Esophagus mucosa (tissue), 1 donor: ENCODE results near the gene CDC42BPB. TPM values are rescaled to one million over a fixed set of nuclear protein-coding genes. Genes with fewer than 3 reads are reported as not detected.
A peak's percentile ranks its signal among the peaks of the same experiment; 100 is the strongest.

ENCODE experiments used
- ATAC-seq: fragments of 200-7000 bp; cut with Tn5 transposase; one replicate; pipeline ENCODE4 v1.9.1; 2020
- total RNA-seq: library from RNA; stranded (reverse); gene quantifications from one replicate; pipeline ENCODE4 v1.2.4, GENCODE V29; 2023
- donor health status: DM: yes; HTN: yes; CAD: no.

Gene CDC42BPB
- total RNA-seq, 1 donor from 2014 or later = 48.5 TPM

DNA sequence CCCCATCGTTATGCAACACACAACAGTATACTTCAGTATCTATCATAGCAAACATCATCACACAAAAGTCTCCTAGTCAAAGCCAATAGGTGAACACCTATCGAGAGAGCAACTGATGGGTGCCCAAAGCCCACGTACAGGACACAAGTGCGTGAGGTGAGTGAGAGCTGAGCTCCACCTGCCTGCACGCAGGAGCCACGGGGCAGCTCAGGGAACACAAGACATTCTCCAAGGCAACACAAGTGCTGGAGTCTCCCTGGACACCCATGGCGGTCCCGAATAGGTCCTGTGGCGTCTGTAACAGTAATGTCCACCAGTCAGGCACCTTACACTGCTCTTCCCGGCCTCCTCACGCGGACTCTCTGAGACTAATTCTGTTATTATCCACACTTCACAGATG is 44.3 kb downstream of the CDC42BPB start:
- no peak for ATAC-seq

DNA sequence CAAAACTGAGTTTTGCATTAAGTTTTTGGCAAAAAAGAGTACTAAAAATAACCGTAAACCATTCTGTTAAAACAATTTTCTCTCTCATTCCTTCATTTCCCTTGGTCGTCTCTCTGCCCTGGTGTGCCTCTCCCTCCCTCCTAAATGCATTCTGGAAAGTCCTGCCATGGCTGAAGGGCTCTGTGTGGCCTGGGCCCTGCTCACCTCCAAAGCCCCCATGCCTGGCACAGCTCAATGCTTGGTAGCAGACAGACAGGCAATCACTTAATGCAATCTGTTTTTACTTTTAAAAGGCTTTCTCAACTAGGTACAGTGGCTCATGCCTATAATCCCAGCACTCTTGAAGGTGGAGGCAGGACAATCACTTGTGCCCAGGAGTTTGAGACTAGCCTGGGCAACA is 47.8 kb downstream of the CDC42BPB start:
- ATAC-seq = no peak

DNA sequence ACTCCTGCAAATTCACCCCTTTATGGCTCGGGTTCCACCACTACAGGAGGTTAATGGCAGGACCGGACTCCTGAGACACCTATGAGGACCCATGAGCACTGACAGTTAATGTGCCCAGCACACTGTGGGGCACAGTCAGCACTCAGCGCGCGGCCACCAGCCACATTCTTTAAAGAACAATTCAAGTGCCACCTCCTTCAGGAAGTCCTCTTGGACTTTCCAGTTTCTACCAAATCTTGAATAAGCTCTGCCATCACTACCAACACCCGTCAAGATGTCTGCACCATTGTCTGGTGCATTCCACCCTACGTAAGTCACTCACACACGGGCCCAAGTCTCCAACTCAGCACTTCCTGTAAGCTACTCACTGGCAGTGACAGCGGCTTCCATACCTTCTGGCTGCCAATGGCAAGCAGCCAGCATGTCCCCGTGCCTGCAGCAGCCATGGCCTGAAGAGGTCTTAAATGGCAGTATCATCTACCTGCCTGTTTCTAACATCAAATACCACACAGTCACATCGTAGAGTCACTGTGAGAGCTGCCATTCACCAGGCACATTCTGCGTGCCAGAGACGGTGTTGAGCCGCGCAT is 48.5 kb downstream of the CDC42BPB start:
- peak; percentile 56 for ATAC-seq

DNA sequence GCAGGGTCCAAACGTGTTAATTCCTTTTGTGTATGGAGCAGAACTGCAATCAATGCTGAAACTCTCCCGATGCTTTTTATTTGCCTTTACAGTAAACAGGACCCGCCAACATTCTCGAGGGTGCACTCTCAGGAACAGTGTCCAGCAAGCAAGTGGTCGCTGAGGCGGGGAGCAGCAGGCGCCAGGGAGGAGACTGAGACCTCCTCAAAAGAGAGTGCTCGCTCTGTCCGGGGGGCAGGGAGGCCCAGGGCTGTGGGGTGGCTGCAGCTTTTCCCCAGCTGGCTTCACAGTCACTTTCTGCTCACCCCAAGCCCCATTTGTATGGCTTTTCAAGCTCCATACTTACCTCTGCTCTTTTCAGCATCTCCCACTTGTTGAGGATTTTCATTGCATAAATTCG is 49.2 kb downstream of the CDC42BPB start:
- no peak for ATAC-seq

DNA sequence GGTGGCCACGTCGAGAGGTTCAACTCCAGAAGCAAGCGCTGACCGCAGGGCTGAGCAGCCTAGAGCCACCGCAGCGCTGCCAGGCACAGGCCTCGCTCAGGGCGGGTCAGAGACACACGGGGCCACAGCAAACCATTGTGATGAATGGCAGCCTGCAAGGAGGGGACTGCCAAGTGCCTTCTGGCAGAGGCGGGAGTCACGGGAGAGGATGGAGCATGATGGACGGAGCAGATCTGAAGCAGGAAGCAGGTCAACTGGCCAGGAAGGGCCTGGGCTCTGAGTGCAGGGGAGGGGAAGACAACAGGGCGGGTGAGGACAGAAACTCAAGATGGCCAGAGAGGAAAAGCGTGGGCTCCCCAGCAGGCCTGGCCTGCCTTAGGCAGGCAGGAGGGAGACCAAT is 49.8 kb downstream of the CDC42BPB start:
- peak; percentile 2 for ATAC-seq

DNA sequence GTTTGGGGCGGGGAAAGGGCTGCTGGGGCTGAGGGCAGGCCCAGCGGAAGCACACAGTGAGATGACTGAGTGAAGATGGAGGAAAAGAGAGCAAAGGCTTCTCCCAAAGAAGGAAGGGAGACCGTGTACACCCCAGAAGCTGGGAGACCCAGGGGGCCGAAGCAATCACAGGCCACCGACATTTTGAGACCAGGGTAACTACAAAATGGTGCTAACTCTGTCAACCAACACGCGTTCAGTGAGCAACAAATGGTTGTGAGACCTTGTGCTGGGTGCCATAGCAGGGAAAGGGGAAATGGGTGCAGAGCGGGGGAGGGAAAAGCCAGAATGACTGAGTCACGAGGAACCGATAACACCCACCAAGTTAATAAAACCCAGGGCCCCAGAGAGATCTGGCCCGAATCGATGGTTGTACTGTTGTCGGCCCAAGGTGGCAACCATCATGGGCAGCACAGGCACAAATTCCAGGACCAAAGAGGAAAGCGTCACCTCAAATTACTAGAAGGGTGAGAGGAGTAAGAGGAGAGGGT is 50.3 kb downstream of the CDC42BPB start:
- ATAC-seq = no peak

DNA sequence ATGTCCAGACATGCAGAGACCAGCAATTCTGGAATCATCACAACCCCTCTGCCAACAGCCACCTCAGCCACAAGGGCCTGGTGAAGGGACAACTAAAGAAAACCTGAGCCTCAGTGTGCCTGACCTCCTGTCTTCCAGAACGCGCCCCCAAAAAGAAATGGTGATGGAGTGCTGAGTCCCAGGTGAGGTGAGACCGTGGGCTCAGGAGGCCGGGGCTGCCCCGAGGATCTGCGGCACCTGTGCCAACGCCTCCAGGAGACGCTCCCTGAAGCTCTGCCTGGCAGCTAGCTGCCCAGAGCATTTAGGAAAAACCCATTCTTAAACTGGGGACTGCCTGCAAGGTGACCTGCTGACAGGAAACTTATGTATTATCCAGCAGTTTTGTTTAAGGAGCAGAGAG is 51.2 kb downstream of the CDC42BPB start:
- ATAC-seq = no peak

DNA sequence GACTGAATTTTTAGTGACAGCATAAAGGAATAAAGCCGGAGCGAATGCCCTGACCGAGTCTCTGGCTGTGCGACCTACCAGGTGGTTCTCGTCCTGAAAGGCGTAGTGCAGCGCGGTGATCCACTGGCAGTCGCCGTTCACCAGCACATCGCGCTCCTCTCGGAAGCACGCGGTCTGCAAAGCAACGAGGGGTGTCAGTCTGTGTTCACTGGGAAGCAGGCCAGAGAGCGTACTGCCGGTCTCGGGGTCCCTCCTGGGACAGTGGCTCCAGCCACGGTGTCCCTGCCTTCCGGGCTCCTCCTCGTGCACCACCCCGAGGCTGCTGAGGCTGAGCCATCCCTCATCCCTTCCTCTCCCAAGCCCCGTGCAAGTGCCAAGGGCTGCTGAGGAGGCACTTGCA is 53.5 kb downstream of the CDC42BPB start:
- no peak for ATAC-seq

DNA sequence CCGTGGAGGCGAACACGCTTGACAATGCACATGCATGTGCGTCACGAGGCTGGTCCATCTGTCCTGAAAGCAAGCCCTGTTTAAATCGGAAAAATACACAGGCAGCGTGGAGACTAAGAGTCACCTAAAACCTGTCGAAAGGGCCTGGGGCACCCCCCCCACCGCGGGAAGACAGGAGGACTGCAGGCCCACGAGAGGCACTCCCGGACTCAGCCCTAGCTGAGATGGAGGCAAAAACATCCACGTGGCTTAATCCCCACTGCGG is 54.1 kb downstream of the CDC42BPB start:
- ATAC-seq = no peak

DNA sequence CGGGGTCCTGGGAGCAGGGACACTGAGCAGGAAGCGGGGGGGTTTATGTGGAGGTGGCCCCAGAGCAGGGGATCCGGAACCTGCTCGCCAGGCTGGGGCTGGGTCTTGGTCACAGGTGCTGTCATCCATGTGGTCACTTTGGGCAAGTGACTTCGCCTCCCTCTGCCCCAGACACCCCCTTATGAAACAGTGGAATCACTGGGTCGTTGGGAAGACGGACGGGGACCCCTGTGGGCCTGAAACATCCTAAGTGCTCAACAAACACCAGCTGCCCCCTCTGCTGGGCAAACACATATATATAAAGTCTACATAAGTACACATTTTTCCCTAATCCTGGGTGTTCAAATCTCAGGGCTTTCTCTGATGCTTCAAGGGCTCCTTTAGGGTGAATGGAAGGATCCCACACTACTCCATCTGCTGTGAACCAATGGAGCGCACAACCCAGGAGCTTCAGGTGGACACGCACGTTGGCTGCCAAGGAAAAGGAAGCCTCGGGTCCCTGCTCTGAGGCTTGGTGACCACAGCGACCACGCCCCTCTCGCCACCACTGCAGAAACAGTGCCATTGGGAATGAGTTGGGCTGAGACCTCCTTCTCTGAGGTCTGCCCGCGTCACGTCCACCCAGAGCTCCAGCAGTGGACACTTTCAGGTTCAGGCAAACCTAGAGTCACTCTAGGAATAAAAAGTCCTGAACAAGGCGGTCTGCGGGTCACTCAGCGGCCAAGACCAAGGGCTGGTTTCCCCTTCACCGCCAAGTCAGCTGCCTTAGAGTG is 54.6 kb downstream of the CDC42BPB start:
- ATAC-seq = no peak

DNA sequence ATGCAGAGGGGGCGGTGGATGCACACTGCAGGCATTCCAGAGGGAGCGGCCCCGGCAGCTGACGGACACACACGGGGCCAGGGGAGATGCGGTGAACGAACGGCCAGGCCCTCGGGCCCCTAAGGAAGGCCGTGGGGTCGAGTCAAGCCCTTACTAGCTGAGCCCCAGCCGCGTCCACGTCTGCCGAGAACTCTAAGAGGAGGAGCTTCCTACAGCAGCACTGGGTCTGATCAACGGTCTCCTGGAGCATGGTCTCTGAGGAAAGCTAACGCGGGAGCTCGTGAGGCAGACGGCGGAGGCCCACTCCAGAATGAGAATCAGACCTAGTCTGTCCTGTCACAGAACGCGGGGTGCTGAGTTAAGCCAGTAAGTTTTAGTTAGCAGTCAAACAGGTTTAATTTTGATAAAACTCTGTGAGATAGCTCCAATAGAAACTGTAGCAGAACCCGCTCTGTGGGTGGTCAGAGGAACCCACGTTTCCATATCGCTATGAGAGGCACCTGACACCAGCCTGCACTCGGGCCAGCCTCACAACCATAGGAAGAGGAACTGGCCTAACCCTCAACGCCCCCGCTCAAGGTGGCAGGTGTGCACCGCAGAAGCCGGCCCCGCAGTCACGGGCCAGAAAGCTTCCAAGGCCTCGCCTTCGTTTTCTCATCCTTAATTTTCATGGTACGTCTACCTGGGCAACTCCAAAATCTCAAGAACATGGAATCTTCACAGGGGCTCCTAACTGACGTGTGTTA is 55.5 kb downstream of the CDC42BPB start:
- ATAC-seq = no peak

DNA sequence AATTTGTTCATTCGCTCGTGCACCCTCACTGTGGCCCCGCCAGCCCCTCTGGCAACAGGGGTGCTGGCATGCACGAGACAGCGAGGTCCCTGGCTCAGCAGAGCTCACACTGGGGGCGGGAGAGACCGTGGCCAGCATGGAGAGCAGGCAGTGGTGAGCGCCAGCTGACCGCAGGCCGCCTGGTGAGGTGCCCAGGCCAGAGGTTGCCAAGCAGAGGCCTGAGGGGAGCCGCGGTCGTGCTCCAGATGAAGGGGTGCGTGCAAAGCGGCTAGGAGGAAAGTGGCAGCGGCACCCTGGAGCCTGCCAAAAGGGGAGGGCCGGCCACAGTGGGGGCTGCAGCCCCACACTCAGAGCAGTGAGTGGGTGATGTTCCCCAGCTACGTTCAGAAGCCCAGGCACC is 56.1 kb downstream of the CDC42BPB start:
- no peak for ATAC-seq

DNA sequence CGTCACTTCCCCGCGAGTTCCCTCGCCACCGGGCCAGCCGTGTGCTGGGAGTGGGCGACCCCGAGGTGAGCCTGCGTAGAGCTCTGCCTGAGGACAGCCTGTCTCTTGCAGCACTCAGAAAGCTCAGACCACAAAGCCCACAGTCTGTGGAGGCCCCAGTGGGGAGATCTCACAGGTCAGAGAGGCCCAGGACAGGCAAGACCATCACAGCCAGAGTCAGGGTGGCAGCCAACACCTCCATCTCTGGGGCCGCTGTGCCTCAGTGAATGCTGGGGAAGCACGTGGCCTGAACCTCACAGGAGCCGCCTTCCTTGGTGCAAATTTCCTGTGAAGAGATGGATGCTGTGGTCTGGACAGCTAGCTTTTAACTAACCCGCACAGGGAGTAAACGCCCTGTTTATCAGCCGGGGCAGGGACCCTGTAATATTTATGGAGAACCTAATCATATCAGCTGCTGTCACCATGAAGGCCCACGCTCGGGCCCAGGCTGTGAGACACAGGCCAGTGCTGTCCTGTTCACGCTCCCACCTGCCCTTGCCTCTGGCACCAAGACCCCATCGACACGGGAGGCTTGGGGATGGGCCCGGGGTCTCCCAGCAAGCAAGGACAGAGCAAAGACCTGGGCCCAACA is 56.9 kb downstream of the CDC42BPB start:
- no peak for ATAC-seq

DNA sequence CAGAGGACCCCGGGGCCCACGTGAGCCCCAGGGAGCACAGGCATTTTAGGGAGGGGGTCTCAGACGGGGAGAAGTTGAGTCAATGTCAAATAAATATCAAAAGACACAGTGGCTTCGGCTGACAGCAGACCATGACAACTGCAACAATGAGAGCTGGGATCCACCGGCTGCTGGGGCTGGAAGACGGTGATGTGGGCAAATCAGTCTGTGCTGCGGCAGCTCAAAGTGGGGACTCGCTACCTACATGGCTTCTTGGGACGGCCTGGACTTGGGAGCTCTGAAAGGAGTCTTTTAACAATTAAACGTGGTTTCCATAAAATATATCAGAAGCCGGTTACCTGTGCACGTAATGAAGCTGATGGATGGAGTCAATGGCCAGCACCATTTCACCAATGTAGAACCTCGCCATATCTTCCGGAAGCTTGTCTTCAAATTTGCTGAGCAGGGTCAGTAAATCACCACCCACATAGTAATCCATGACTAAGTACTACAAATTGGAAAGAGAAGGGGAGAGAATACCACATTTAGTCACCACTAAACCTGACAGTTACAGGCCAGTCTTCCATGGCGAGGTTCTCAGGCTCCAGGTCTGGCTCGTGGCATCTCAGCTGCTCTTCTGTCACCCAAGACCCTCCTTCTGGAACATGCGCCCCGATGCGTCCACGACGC is 58.0 kb downstream of the CDC42BPB start:
- ATAC-seq = no peak

DNA sequence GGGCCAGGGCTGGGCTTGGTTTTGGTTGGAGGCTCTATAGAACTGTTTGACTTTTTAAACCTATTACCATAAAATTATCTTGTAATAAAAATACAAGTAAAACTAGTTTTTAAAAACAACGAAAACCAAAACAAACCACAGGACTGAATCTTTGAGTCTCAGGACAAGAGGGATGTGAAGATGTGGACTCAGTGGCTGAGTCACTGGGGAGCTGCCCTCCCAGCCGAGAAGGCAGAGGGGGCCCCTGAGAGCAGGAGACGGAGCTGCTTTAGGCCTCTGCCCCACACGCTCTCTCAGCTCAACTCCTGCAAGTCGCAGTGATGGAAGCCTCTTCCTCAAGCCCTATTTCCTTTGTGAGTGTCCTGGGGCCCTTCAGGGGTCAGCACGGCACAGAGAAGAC is 59.0 kb downstream of the CDC42BPB start:
- no peak for ATAC-seq

DNA sequence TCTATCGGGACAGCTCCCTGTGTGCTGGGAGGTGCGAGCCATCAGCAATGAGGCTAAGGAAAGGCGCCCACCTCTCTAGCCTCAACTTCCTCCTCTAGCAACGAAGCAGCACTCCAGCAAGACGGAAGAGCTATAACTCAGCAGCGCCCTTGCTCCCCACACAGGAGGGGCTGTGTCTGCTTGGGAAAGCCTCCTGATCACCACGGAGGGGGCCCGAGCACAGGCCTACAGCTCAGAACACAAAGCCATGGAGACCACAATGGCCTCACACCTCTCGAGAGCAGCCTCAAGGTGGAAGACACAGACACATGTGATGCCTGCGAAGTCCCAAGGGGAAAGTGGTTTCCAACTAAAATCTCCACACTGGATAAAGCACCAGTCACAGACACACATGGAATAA is 60.4 kb downstream of the CDC42BPB start:
- ATAC-seq = no peak

DNA sequence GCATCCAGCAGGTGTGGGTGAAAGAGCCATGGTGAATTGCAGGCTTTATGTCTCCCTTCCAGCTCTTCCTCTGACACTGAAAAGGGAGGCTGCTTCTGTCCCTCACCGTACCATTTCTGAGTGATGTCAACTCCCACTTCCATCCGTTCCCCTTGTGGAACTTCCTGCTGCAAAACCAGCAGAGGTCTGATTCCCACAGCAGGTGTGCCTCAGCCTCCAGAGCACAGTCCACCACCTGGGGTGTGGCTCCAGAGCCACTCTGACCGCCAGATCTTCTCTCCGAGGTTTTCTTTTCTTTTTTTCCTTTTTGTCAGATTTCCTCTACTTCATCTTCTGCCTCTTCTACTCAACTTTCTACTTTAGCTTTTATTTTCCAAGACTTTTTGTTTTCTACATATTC is 62.7 kb downstream of the CDC42BPB start:
- ATAC-seq = peak; percentile 4

DNA sequence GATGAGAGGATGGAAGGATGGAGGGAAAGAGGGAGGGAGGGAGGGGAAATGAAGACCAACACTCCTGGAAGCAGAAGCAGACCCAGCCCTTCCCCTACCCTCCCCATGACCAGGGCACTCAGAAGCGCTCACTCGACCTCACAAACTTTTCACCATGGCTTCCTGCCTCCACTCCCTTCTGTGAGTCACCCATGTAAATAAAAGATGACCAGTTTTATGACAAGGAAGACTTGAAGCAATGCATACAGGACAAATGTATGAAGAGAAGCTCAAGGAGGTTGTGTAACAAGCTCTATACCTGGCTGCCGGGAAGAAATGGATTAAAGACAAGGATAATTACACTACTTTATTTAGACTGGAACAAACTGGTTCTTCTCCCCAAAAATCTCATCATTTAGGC is 63.8 kb downstream of the CDC42BPB start:
- peak; percentile 95 for ATAC-seq

DNA sequence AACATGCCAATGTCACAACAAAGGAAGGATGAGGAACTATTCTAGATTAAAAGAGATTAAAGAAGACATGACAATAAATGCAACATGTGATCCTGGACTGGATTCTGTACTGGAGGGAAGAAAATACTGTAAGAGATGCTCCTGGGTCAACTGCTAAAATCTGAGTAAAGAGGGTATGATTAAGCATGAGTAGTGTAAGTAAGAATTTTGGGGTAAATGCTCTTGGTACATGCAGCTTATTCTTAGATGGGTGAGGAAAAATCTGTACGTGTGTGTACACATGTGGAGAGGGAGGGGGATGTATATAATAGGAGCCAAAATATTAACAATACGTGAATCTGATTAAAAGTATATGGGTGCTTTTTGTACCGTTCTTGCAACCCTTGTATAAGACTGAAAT is 66.0 kb downstream of the CDC42BPB start:
- no peak for ATAC-seq

DNA sequence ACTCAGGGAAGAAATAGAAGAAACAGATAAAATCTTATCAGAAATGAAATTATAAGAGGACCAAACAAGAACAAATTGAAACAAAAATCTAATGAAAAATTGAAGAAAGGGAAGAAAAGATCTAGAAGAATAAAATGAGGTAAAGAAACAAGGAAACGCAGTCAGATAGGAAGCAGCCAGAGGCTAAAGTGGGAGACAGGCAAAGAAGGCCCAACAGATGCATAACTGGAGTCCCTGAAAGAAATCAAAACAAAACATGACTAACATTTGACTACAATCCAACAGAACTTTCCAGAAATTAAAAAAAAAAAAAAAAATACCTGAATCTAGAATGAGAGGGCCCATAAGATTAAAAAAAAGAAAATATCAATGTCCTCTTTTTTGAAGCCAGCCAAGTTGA is 69.3 kb downstream of the CDC42BPB start:
- ATAC-seq = no peak

DNA sequence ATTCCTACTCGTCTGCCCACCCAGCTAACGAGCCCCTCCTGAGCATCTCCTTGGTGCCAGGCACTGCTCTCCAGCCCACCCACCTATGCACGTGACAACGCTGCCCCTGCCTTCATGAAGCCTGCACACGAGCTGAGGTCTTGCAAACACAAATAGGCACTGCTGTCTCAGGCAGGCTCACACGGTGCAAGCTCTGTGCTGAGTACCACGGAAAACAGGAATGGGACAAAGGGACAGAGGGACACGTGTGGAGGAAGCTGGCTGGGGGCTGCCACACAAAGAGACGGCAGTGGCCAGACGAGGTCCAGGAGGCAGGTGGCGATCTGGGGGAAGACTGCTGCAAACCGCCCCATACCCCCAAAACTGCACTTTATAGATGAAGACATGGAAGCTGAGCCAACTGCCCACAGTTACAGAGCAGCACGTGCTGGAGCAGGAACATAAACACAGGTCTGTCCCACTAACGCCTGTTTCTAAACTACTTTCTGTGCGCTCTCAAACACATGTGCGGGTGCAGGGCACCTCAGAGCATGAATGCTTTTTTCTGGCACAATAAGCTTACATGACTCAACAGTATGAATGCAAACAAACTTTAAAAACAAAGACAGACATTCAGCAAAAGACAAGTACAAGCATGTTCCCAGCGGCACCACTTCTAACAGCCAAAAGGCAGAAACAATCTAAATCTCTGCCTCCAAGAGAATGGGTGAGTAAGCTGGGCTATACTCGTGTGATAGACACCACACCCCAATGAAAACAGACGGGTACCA is 70.4 kb downstream of the CDC42BPB start:
- peak; percentile 85 for ATAC-seq

DNA sequence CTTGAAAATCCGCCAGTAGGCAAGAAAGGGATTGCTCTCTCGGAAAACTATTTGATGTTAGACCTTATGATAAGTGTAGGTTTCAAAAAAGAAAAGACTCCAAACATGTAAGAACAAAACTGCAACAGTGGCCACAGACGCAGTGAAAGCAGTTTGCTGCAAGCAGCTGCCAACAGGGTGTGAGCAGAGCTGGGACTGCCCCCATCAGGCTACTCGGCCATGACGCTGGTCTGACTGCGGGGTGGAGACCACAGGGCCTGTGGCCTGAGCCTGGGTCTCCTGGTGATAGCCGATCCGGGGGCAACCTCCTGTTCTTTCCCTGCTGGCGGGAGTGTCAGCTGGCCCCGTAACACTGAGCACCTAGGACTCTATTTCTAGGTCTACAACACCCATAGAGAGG is 71.7 kb downstream of the CDC42BPB start:
- peak; percentile 73 for ATAC-seq
